ENCODE results near the gene CERCAM.

CERCAM gene, protein sequence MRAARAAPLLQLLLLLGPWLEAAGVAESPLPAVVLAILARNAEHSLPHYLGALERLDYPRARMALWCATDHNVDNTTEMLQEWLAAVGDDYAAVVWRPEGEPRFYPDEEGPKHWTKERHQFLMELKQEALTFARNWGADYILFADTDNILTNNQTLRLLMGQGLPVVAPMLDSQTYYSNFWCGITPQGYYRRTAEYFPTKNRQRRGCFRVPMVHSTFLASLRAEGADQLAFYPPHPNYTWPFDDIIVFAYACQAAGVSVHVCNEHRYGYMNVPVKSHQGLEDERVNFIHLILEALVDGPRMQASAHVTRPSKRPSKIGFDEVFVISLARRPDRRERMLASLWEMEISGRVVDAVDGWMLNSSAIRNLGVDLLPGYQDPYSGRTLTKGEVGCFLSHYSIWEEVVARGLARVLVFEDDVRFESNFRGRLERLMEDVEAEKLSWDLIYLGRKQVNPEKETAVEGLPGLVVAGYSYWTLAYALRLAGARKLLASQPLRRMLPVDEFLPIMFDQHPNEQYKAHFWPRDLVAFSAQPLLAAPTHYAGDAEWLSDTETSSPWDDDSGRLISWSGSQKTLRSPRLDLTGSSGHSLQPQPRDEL

DNA sequence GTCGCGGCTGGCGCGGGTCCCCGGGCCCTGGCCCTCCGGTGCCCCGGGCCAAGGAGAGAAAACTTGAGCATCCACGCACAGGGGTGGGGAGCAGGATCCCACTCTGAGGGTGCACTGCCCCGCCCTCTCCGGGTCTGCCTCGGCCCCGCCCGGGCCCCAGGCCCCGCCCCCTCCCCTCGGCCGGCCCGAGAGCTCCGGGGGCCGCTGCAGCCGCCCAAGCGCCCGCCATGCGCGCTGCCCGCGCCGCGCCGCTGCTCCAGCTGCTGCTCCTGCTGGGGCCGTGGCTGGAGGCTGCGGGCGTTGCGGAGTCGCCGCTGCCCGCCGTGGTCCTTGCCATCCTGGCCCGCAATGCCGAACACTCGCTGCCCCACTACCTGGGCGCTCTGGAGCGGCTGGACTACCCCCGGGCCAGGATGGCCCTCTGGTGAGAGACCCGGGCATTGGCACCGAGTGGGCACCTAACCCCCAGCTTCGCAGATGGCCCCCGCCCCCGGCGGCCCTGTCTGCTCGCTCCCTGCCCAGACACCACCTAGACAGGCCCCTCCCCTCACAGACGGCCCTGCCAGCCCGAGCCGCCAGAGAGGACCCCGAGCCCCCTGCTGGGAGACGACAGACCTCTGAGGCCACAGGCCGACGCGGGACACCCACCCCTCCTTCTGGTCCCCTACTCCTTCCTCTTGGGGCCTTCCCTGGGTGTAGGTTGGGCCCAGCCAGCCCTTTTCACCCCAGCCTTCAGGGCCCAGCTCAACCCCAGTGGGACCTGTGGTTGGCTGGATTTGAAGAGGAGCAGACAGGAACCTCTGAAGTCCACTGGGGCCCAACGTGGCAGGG, at the start of gene CERCAM:
Gene CERCAM, plus strand, starts transcription at position 207 of the 831 bp plus-strand sequence. Its CDS starts 21 bp downstream, at position 228.
- DNase-seq = peak; percentile 38

DNA sequence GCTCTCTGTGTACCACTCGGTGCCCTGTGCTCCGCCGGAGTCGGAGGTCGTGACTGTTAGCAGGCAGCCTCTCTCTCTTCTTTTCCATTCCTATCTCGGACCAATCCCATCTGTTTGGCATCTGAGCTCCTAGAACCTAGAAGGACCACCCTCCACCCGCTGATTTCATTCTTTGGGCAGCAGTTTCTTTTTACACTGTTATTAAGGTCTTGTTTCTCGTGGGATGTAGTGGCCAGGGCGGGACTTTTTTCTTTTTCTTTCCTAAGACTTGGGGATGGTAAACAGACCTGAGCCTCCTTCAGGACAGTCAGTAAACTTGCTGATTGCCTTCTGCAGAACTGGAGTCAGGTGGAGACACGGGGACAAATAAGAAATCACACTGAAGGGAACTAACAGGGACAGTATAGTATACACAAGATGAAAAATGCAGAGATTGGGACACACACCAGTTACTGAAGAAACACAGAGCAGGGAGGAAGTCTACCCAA, 49.0 kb upstream of the CERCAM start:
- DNase-seq = peak; percentile 32

DNA sequence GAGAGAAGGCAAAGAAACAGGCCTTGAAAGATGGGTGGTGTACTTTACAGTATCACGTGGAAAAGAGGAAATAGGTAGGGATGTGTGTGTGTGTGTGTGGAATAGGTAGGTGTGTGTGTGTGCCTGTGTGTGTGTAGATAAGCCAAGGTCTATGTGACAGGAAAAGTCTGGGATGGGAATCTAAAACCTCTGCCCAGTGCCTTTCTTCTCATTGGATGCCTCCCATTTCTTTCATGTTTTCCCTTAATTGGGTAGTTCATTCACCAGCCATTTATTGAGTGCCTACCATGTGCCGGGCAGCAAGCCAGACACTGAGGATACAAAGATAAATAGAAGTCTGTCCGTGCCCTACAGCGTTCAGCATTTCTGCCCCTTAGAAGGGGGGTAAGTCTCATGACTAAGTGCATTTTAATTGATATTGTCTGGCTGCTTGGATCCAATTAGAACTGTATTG, 48.4 kb upstream of the CERCAM start:
- DNase-seq = no peak

DNA sequence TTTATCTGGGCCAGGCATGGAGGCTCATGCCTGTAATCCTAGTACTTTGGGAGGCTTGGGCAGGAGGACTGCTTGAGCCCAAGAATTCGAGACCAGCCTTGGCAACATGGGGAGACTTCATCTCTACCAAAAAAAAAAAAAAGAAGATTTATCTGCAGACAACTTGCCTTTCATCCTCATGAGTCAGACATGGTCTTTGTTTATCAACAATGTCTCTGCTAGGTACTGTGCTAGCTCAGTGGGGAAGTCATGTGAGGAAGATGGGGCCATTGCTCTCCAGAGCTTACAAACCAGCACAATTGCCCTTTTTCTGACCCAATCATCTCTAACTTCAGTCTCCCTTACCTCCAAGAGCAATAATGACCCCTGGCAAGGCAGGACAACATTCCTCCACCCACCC, 47.9 kb upstream of the CERCAM start:
- no peak for DNase-seq

DNA sequence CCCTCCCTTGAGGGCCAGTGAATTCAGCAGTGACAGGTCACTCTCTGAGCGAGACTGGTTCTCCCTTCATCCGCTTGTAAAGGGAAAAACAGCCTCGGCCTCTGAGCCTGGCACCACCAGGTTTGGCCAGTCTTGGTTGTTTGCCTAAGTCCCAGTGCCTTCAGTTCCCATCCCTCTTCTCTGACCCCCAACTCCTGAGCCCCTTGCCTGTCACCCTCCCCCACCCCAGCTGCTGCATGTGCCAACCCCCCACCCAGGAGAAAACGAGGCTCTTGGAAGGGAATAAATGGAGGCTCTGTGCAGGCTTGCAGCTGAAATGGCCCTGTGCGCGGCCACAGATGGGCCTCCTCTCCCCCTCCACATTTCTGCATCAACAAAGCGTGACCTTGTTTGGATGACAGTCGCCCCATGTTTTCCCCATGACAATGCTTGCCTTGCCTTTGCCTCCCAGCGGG, 46.4 kb upstream of the CERCAM start:
- no peak for DNase-seq

DNA sequence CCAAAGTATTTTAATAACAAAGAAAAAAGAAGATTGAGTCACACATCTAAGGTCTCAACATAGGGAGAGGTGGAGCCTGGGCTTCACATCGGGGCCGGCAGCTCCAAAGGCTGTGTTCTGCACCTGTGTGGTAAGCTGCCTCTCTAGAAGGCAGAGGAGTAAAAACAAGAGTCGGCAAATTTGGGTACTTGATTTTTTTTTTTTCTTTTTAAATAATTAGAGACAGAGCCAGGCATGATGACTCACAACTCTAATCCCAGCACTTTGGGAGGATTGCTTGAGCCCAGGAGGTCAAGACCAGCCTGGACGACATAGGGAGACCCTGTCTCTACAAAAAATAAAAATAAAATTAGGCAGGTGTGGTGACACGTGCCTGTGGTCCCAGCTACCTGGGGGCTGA, 44.8 kb upstream of the CERCAM start:
- DNase-seq = no peak

DNA sequence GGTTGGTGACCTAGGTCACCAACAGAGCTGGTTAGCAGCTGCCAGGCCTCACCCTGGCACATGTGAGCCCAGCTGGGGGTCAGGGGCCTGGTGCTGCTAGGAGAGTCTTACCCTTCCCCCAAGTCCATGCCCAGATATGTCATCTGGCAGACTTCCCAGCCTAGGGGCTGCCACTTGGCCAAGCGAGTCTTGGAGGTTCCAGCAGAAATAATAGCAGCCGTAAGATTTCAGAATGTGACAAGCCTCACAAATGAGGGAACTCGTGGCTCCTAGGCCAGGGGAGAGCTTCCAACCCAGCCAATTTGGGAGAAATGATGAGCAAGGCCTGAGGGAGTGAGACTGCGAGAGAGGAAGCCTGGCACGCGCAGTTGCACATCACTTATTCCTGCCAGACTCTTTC, 38.4 kb upstream of the CERCAM start:
- no peak for DNase-seq

DNA sequence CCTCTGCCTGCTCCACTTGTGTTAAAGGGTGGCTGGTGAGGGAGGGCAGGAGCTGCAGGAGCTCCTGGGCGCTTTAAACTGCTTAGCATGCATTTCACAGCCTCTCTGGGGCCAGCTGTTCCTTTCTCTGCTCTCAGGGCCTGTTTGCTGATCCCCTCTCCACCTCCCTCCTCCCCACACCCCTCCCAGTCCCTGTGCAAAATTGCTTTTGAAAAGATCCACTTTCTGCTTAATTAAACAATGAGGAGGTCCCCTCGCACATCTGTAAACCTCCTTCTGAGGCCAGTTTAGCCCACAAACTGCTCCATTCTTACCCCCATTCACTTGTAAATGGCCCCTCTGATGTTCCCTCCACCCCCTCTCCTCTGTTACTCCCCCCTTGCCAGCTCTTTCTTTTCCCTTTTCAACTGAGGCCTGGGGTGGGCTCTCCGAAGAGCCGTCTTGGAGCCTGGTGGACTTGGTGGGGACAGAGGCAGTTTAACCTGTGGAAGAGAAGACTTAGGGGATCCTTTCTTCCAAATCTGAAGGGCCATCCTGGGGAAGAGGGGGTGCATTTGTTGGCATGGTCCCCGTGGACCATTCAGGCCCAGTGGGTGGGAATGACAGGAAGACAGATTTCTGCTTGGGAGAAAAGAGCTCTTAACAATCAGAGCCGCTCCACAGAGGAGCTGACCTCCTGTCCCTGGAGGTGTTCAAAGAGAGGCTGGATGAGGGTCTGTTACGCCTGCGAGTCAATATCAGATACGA, 37.5 kb upstream of the CERCAM start:
- no peak for DNase-seq

DNA sequence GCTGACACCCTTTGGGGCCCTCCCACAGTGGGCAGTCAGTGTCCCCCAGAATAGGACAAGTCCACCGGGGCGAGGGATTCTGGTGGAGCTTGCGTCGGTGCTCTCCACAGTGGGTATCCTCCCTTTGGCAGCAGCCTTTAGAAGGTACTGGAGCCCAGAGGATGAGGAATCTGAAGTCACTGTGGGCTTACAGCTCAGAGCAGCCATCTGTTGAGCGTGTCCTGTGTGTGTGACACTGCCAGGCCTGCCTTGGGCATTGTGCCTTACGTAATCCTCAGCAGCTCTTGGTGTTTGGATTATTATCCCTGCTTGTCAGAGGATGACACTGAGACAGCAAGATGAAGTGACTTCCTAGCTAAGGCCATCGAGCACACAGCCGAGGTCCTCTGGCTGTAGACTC, 36.9 kb upstream of the CERCAM start:
- no peak for DNase-seq

DNA sequence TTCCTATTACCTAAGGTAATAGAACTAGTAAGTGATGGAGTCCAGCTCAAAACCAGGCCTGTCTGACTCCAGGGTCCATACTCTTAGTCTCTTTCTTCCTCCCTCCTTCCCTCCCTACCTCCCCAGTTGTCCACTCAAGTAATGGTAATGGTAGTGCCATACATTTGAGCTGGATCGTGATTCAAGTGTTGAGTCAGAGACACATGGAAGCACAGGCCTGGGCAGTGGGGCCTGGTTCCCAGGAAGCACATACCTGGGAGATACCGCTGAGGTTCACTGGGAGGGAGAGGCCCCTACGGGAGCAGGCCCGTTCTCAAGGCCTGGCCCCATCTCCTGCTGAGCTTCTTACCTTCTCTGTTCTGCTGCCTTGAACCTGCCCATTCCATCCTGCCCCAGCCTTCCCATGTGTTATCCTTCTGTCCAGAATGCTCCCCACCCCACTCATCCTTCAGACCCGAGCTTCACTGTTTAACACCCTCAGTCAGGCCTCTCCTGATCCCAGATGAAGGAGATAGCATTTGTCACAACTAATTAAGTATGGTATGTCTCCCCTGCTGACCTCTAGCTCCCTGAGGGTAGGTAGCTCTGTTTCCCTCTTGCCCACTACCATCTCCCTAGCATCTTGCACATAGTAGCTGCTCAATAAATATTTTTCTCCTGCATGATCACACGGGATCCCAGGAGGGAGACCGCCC, 35.7 kb upstream of the CERCAM start:
- DNase-seq = no peak

DNA sequence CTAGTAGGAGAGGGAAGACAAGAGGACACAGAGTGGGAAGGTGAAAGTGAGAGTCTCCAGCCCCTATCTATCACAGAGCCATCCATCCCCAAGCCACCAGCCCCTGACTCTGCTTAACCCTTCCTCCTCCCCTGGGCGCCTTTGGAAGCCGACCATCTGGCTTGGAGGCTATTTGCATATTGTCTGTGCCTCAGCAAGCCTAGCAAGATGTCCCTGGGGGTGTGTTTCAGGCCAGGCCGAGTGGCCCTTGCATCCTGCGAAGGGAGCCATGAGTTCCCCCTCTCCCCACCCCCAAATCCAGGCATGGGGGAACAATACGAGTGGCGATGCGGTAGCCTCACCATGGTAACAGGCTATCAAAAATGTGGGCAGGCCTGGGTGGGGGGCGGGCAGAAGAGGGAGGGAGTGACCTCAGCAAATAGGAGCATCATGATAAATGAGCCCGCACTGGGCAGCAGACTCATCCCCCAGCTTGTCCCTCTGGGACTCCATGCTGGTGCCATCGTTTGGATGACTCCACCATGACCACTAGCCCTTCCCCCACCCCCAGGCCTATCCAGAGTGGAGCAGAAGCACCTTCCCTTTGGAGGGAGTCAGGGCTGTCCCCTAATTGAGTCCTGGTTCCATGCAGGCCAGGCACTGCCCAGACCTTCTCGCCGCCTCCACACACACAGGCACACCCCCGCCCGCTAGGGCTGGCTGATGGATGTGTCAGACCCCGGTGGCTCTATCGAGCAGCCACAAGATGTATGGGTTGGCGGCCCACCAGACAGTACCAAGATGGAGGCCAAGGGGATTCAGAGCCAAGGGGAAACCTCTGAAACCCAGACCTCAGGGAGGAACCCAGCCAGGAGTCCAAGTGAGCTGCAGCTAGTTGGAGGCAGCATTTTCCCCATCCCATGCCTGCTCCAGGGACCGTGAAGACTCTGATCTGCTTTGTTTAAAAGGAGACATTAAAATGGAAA, 34.9 kb upstream of the CERCAM start:
- DNase-seq = no peak

DNA sequence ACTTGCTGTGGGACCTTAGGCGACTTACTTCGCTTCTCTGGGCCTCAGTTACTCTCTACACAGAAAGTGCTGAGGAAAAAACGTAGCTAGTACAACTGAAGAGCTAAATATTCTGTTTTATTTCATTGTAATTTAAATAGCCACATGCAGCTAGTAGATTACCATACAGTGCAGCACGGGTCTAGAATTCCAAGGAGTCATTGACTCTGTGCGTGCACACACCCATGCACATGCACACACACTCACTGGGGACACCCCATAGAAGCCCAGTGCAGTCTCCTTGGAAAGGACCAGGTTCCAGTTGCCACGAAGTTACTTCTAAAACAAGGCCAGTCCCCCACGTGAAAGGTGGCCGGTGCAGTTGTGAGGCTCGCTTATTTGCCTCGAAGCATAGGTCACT, 32.5 kb upstream of the CERCAM start:
- DNase-seq = no peak

DNA sequence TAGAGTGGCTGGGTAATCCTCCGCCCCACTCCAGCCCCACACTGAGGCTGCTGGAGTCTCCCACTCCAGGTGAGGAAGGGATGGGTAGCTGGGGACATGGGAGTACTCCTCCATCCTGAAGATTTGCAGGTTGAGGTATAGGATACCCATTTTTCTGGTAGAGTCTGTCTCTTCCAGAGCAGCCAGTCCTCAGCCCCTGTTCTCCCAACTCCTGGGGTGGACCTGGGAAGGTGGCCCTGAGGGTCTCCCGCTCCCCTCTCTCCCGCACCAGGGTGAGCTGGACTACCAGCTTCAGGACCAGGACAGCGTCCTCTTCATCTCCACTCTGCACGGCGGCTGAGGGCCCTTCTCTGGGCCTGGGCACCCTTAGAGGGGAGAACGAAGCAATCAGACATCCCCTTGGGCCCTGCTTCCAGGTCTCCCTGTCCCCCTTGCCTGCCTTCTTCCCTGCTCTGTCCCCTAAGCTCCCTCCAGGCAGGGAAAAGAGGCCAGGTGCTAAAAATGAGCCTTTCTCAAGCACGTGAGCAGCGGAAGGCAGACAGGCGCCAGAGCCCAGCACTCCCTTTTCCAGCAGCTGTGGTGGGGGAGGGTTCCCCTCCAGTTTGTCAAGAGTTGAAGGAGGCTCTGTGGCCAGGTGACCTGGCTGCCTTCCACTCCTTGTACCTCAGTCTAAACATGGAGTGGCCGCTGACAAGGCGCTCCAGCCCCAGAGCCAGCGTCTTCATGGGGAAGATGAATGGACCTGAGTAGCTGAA, 31.1 kb upstream of the CERCAM start:
- no peak for DNase-seq

DNA sequence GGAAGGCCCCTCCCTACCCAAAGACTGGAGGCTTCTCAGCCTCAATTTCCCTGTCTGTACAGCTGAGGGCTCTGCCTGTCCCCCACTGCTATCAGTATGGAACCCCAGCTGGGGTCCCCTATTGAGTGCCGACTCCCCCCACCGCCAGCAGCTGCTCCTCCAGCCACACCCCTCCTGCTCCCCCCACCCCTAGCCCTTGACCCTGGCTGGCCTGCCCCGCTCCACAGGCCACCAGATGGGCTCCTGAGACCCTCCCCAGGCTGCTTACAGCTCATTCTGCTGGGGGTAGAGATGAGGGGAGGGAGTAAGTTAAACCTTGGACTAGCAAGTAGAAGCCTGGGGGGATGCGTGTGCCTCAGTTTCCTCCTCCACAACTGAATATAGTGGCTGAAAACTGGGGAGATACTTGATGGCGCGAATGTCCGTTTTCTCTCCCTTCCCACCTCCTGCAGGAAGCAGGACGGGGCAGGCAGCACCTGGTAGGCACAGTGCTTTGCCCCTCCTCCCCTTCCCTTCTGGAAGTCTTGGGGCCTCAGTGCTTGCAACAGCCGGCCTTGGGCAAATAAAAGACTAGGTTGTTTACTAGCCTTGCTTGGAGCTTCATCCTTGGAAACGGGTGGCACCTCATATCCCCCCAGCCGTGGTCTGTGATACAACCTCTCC, 30.4 kb upstream of the CERCAM start:
- no peak for DNase-seq

DNA sequence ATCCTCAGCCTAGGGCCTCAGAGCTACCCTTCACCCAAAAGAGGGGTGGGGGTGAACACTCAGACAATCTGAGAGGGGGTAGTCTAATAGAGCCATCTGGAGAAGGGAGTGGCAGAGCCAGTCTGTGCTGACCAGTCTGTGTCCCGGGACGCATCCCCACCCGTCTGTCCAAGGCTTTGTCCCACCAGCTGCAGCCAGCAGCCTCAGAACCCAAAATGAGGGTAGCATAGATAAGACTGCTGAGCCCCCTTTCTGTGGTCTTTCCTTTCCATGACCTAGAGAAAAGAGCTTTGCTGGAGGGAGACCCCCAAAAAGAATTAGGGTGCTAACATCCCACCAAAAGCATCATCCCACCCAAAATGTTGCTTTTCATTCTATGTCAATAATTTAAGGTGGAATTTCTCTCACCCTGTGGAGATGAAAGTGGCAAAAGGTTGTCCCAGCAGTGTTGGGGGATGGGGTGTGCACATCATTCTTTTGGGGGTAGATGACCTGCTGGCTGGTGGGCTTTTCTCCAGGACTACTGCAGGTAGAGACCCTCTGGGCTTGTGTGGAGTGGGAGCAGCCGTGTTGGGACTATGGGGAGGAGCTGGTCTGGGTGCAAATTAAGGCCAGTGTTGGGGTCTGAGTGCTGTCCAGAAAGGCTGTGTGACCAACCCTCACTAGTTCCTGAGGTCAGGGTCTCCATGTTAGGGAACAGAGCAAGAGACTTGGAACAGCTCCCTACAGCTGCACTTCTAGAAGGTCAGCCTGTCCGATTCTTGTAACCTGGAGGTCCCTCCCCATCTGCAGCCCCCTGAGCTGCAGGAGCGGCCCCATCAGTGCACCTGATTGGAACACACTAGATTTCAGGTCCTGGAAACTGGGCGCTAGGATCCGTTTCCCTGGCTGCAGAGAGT, 29.6 kb upstream of the CERCAM start:
- no peak for DNase-seq

DNA sequence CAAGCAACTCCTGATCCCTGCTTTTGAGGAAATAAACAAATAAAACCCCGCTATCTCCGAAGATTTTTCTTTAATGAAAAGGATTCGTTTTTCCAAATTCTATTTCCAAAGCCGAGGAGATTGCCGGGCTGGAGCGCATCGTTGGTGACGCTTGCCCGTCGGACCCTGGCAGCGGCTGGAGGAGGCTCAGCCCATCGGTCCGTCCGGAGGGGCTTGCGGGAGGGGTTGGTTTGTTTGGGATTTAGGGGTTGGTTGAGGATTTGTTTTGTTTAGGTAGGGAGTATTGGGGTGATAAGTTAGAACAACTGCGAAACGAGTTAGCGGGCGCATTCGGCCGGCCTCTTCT, 28.7 kb upstream of the CERCAM start:
- no peak for DNase-seq

DNA sequence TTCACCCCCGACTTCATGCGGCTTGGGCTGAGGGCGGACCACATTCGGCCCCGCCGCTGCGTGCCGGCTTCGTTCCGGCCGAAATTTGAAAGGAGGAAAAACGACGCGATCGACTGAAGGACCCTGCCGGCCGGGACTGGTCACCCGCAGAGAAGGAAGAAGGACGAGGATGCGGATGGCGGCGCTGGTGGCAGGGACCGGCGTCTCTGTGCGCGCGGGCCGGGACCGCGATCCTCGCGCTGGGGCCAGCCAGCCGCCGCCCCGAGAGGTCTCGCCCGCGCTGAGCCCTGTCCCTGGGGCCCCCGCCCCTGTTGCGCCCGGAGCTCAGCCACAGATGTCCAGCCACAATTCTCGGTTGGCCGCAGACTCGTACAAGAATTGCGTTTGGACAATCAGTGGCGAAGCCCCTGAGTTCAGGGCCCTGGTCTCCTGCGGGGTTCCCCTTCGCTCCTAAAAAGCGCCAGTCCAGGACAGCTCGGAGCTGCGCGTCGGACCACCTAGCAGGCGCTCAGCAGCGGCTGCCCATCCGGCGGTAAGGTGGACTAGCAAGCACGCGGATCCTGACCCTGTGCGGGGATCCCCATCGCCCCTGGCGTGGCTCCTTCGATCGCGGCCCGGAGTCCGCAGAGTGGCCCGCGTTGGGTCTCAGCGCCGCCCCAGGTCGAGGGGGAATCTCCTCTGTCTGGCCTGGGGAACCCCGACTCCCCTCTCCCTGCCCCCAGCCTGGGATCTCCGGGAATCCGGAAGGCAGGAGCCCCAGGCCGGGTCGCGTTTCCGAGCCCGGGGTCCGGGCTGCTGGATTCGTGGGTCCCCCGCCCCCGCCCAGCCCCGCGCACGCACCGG, 28.1 kb upstream of the CERCAM start:
- DNase-seq = no peak
